ENCODE results near the gene CYTH2.

GRCh38 chr19:48466561-48467325 is 2.4 kb upstream of the CYTH2 start:
- TF ChIP-seq CTCF (IDR thresholded peaks at IDR 0.05) (no peak), EP300 (IDR thresholded peaks at IDR 0.05) (no peak)
